Measurements from ENCODE around the gene PFKL. TPM values are rescaled to one million over a fixed set of nuclear protein-coding genes. Genes with fewer than 3 reads are reported as not detected.
A peak's percentile ranks its signal among the peaks of the same experiment; 100 is the strongest.

The PFKL gene
- total and polyA plus RNA-seq, 2 donors (not counting 1 experiment from before 2014, with no cell fraction given), result 267 to 318 TPM

GRCh38 chr21:44354001-44354405 lies 54.1 kb downstream of the PFKL start:
- no peak overlapping the region for H3K27ac ChIP-seq (ENCODE audit: low read length in 2 of 2)
- peak overlapping the region; percentile 87 for H3K4me3 Mint-ChIP-seq
- CTCF ChIA-PET, result interaction anchor here (0.6 kb wide), 1 partner anchor 457 kb away, joined by 3 read pairs; no protein-coding TSS in a partner anchor
- H3K4me1 Mint-ChIP-seq, result peaks cover 41% of the 10 kb centered on the region
- H3K4me2 ChIP-seq (replicated peaks; ENCODE audit: low read depth, low read length, poor library complexity, severe bottlenecking), result peak overlapping the region; percentile 78
- H4K20me1 ChIP-seq (ENCODE audit: control insufficient read depth, insufficient read depth, low read length, poor library complexity, severe bottlenecking), result no peaks in the 10 kb centered on the region
- POLR2A ChIA-PET, result no interaction called here
- DNase-seq (no peak), ATAC-seq (ENCODE audit: low read depth) (no peak)
- peaks cover 0 to 4% (median 0%) of the 10 kb centered on the region in 3 donors for H3K9me3 ChIP-seq (ENCODE audit: control extremely low read depth in 1 of 3, control insufficient read depth in 2 of 3, insufficient read depth in 1 of 3, low read length in 2 of 3)
- WGBS (ENCODE audit: insufficient coverage), result 51% methylated on average over 6 of the region's 8 CpGs
- peaks cover 3% of the 10 kb centered on the region for H3K27me3 Mint-ChIP-seq
- no peak overlapping the region for H3K27ac Mint-ChIP-seq
- H3K36me3 ChIP-seq (replicated peaks in 1 of 2; ENCODE audit: control extremely low read depth in 1 of 2, control insufficient read depth in 1 of 2, extremely low read depth in 1 of 2, insufficient read depth in 2 of 2, low read length in 1 of 2), result peaks cover 0 to 4% of the 10 kb centered on the region in 2 experiments
- H3K9ac ChIP-seq (ENCODE audit: low read length), result peak overlapping the region; percentile 55
- TF ChIP-seq EZH2 (IDR thresholded peaks at IDR 0.05; ENCODE audit: borderline replicate concordance, insufficient read depth, low read depth, low read length, poor library complexity, severe bottlenecking) (no peak), CTCF (IDR thresholded peaks at IDR 0.05) (no peak)
- H3K9me3 Mint-ChIP-seq (ENCODE audit: insufficient read depth), result no peaks in the 10 kb centered on the region
- peak overlapping the region in 4 of 5 experiments; percentile 33 to 54 (median 45) for H3K4me3 ChIP-seq (ENCODE audit: control extremely low read depth in 1 of 5, extremely low read depth in 1 of 5, insufficient read depth in 1 of 5, low read depth in 2 of 5, low read length in 4 of 5)
- H2AFZ ChIP-seq (ENCODE audit: insufficient read depth, low read depth, low read length, poor library complexity, severe bottlenecking), result peak overlapping the region; percentile 84
- no peaks in the 10 kb centered on the region for H3K79me2 ChIP-seq (ENCODE audit: control insufficient read depth, insufficient read depth, low read length)
- intact Hi-C loops (cut with micrococcal nuclease), result loop anchor here (10.0 kb wide), 1 partner anchor 131 kb away; no protein-coding TSS in a partner anchor
- peaks cover 49% of the 10 kb centered on the region in 2 donors for H3K4me1 ChIP-seq (ENCODE audit: control insufficient read depth in 2 of 2, insufficient read depth in 2 of 2, low read length in 2 of 2)
- H3K27me3 ChIP-seq (replicated peaks in 1 of 4; ENCODE audit: control extremely low read depth in 1 of 4, control insufficient read depth in 3 of 4, insufficient read depth in 4 of 4, low read length in 3 of 4), result peaks cover 0 to 22% (median 8%) of the 10 kb centered on the region in 4 experiments
